Choroid plexus epithelial cell (primary cell): Measurements from ENCODE around the gene MYH14.

Experiments used
- DNase-seq: peaks from one replicate; pipeline ENCODE4 v3.0.0-alpha.2; 2010; ENCODE audit warnings: low read depth
- H3K4me3 ChIP-seq: 2 replicates; pipeline ENCODE4 v1.5.1; 2011; ENCODE audit warnings: low read depth, mild to moderate bottlenecking, control low read depth, low read length, moderate library complexity
- CTCF ChIP-seq: conservative IDR thresholded peaks from 2 replicates; pipeline ENCODE4 v1.5.1; 2011; ENCODE audit warnings: low read depth, mild to moderate bottlenecking, control low read depth, inconsistent platforms, low read length, moderate library complexity

Gene MYH14

DNA sequence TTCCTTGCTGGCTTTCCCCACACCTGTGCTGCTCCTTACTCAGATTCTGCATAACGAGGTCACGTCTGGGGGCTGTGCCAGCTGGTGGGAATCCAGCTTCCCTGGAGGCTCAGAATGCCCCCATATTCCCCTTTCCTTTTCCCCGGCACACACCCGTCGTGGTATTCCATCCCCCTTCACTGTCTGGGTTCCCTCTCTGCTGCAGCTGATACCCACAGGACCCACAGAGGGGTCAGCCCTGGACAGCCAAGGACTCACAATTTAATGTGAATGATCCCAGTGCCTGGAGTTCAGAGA lies 4.2 kb upstream of the MYH14 start:
- TF ChIP-seq CTCF, result no peak
- DNase-seq, result no peak

GRCh38 chr19:50202386-50202785 lies 1.0 kb upstream of the MYH14 start:
- DNase-seq, result no peak
- no peak for TF ChIP-seq CTCF
- no peak overlapping the region for H3K4me3 ChIP-seq

More for the DNA sequence above, 4.2 kb upstream of the MYH14 start:
- no peak overlapping the region for H3K4me3 ChIP-seq

GRCh38 chr19:50202962-50203280 lies 501 bp upstream of the MYH14 start:
- no peak overlapping the region for H3K4me3 ChIP-seq
- DNase-seq, result no peak
- no peak for TF ChIP-seq CTCF

GRCh38 chr19:50204081-50204428 lies 633 bp downstream of the MYH14 start:
- no peak for DNase-seq
- H3K4me3 ChIP-seq, result no peak overlapping the region
- no peak for TF ChIP-seq CTCF

DNA sequence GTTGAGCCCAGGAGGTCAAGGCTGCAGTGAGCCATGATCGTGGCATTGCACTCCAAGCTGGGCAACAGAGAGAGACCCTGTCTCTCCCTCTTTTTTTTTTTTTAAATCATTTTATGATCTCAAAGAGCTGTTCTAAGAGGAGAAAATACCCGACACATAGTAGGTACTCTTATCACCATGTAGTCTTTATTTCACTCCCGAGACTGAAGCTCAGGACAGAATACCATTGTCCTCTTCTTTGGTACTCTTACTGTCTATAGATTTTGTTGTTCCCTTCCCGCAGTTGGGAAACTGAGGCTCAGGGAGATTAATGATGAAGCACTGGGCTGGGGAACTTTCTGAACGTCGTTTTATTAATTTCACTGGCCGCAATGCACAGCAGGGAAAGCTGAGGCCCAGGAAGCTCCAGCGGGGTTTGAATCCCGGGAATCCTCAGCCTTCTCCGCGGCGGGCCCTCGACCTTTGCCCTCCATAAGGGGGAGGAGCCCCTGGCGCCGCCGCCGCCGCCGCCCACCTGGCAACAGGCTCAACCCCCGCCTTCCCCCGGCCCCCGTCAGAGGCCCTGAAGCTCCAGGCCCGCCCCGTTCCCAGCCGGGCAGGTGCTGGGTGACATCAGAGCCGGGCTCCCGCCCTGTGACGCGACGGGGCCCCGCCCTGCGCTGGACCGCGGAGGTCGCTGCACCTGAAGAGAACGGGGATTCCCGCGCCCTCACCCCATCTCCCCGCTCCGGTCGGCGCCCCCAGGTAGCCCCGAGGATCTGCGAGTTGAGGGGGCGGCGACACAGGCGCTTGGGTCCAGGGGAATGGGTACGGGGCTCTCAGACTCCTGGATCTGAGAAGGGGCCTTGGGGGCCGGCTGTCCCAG lies 1.6 kb downstream of the MYH14 start:
- no peak for DNase-seq
- no peak overlapping the region for H3K4me3 ChIP-seq
- TF ChIP-seq CTCF, result no peak

DNA sequence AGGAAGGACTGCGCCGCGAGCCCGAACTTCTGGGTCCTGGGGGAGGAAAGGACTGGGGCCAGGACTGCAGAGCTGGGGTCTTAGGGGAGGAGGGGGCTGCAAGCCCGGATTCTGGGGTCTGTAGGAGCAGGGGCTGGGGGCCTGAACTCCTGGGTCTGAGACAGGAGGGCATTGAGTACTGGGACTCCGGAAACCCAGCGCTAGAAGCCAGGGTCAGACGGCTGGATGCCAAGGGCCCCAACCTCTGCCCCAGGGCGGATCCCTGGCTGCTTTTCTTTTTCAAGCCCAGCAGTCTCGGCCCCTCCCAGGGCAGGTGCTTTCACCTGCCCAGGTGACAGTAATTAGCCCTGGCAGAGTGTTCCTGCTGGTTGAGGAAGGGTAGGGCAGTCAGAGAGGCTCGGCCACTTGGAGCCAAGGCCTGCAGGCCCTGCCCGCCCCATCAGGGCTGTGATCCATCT lies 2.3 kb downstream of the MYH14 start:
- DNase-seq, result no peak
- TF ChIP-seq CTCF, result no peak
- H3K4me3 ChIP-seq, result no peak overlapping the region

- no peak overlapping the region for H3K4me3 ChIP-seq
- no peak for TF ChIP-seq CTCF
- DNase-seq, result no peak
Measured at GRCh38 chr19:50206191-50206590, 2.8 kb downstream of the MYH14 start.
